PC-3 (cell line): ENCODE data around the gene PRR12. TPM values are rescaled to one million over a fixed set of nuclear protein-coding genes. Genes with fewer than 3 reads are reported as not detected.

Experiments used
- ATAC-seq: fragments of 200-7000 bp; cut with Tn5 transposase; 2 replicates; pipeline ENCODE4 v1.9.1; 2020; ENCODE audit warnings: mild to moderate bottlenecking, moderate library complexity
- BruUV-seq: library from RNA; stranded (reverse); fragments of 400-500 nt; replicated peaks from 2 replicates; lab custom pipeline; 2021; lab: Mats Ljungman, UMichigan
- CTCF ChIA-PET: fragments of 300-600 bp; sonication (Branson Sonifier 250); formaldehyde crosslinking; loops from one replicate; lab custom pipeline; 2022; ENCODE audit warnings: antibody characterized with exemption; lab: Charles Lee
- POLR2A ChIA-PET: fragments of 300-600 bp; sonication (Branson Sonifier 250); formaldehyde crosslinking; loops from one replicate; lab custom pipeline; 2022; ENCODE audit warnings: antibody characterized with exemption; ENCODE audit not compliant: unreplicated experiment; lab: Charles Lee
- DNase-seq: peaks from one replicate; pipeline ENCODE4 v3.0.0-alpha.2; 2015
- H2AFZ ChIP-seq: fragments of 300-600 bp; sonication (generic); 2 replicates; pipeline ENCODE4 v1.6.0; 2016; ENCODE audit warnings: antibody characterized with exemption, low read length
- H3F3A ChIP-seq: fragments of 300-600 bp; sonication (generic); one replicate; pipeline ENCODE4 v1.6.0; 2017; ENCODE audit warnings: antibody characterized with exemption, low read length, control low read depth, mild to moderate bottlenecking; ENCODE audit not compliant: unreplicated experiment
- H3K27ac ChIP-seq: fragments of 300-600 bp; sonication (generic); 2 replicates; pipeline ENCODE4 v1.5.1; 2016; ENCODE audit warnings: mild to moderate bottlenecking, low read length
- H3K27me3 ChIP-seq: fragments of 300-600 bp; sonication (generic); 2 replicates; pipeline ENCODE4 v1.6.1; 2016; ENCODE audit warnings: low read length, mixed read lengths
- H3K36me3 ChIP-seq: fragments of 300-600 bp; sonication (generic); 2 replicates; pipeline ENCODE4 v1.6.1; 2016; ENCODE audit warnings: low read depth, mixed run types, low read length, mixed read lengths
- H3K4me1 ChIP-seq: fragments of 300-600 bp; sonication (generic); 2 replicates; pipeline ENCODE4 v1.5.1; 2016; ENCODE audit warnings: low read length; ENCODE audit not compliant: insufficient read depth
- H3K4me2 ChIP-seq: fragments of 300-600 bp; sonication (generic); 2 replicates; pipeline ENCODE4 v1.6.0; 2016; ENCODE audit warnings: low read length
- H3K4me3 ChIP-seq: fragments of 300-600 bp; sonication (generic); 2 replicates; pipeline ENCODE4 v1.5.1; 2016; ENCODE audit warnings: mild to moderate bottlenecking, low read length, mixed read lengths
- H3K79me2 ChIP-seq: fragments of 300-600 bp; sonication (generic); 2 replicates; pipeline ENCODE4 v1.6.1; 2017; ENCODE audit warnings: low read length, mixed read lengths
- H3K9ac ChIP-seq: fragments of 300-600 bp; sonication (generic); 2 replicates; pipeline ENCODE4 v1.6.0; 2016; ENCODE audit warnings: mild to moderate bottlenecking, low read length
- H3K9me2 ChIP-seq: fragments of 300-600 bp; sonication (generic); replicated peaks from 2 replicates; pipeline ENCODE4 v1.6.1; 2016; ENCODE audit warnings: mixed run types, low read length, mixed read lengths
- H3K9me3 ChIP-seq: fragments of 300-600 bp; sonication (generic); 2 replicates; pipeline ENCODE4 v1.6.1; 2016; ENCODE audit warnings: low read length, mixed read lengths
- H4K20me1 ChIP-seq: fragments of 300-600 bp; sonication (generic); 2 replicates; pipeline ENCODE4 v1.6.1; 2016; ENCODE audit warnings: low read length, mixed read lengths
- CTCF ChIP-seq: fragments of 300-600 bp; sonication (generic); conservative IDR thresholded peaks from 2 replicates; pipeline ENCODE4 v1.5.1; 2017; ENCODE audit warnings: antibody characterized with exemption, low read depth, mild to moderate bottlenecking, low read length
- EZH2 ChIP-seq: fragments of 300-600 bp; sonication (generic); IDR thresholded peaks from one replicate; pipeline ENCODE4 v1.6.1; 2017; ENCODE audit warnings: antibody characterized with exemption, mild to moderate bottlenecking, low read length; ENCODE audit not compliant: unreplicated experiment
- EZH2phosphoT487 ChIP-seq: fragments of 300-600 bp; sonication (generic); IDR thresholded peaks from 2 replicates; pipeline ENCODE4 v1.6.1; 2018; ENCODE audit warnings: mild to moderate bottlenecking, antibody characterized with exemption, low read length, borderline replicate concordance
- intact Hi-C: fragments of 100-400 bp; cut with micrococcal nuclease; formaldehyde crosslinking; loops from 2 replicates; pipeline ENCODE4 v1.9.0; 2023
- total RNA-seq: library from RNA; depleted of rRNA; stranded (reverse); fragments of >200 nt; gene quantifications from 2 replicates; pipeline ENCODE4 v1.2.3, GENCODE V29; 2014

The PRR12 gene
- total RNA-seq, 1 experiment from 2014 or later = 14.6 TPM

GRCh38 chr19:49546825-49547565 lies 44.0 kb upstream of the PRR12 start:
- ATAC-seq (peak; percentile 90), DNase-seq (peak; percentile 99)
- Histone ChIP-seq H3K27ac (peak overlapping the region; percentile 42), H4K20me1 (no peaks in the 10 kb centered on the region), H3K9ac (peak overlapping the region; percentile 11; the same call in 1 of the 2 replicates), H3K9me3 (no peaks in the 10 kb centered on the region), H3K36me3 (no peaks in the 10 kb centered on the region), H3K9me2 (no peaks in the 10 kb centered on the region), H3K4me1 (peaks cover 8% of the 10 kb centered on the region; the same call in 1 of the 2 replicates), H3K79me2 (no peaks in the 10 kb centered on the region), H3K27me3 (no peaks in the 10 kb centered on the region), H3K4me3 (peak overlapping the region; percentile 31), H3K4me2 (peak overlapping the region; percentile 71), H3F3A (no peaks in the 10 kb centered on the region), H2AFZ (peak overlapping the region; percentile 48; the same call in 1 of the 2 replicates)
- BruUV-seq = no TSS peak
- ChIA-PET CTCF (interaction anchor here (0.6 to 1.6 kb wide), 17 partner anchors 12 to 282 kb away, joined by 3 to 21 read pairs (median 4); partner anchors contain the start of genes FLT3LG, PIH1D1, RCN3 and RRAS), POLR2A (interaction anchor here (0.5 to 1.2 kb wide), 5 partner anchors 19 to 95 kb away, joined by 3 to 11 read pairs (median 5); partner anchors contain the start of gene RCN3)
- intact Hi-C loops = loop anchor here (1.0 to 2.0 kb wide), 2 partner anchors 24 to 44 kb away; no protein-coding TSS in a partner anchor
- TF ChIP-seq CTCF (peak; percentile 97), EZH2phosphoT487 (no peak)

GRCh38 chr19:49549045-49549444 lies 41.9 kb upstream of the PRR12 start:
- ChIA-PET CTCF (interaction anchor here (0.6 kb wide), 1 partner anchor 14 kb away, joined by 6 read pairs; no protein-coding TSS in a partner anchor), POLR2A (no interaction called here)
- DNase-seq = no peak
- no peaks in the 10 kb centered on the region for H3K27me3 ChIP-seq
- no TSS peak for BruUV-seq
- H3K36me3 ChIP-seq = no peaks in the 10 kb centered on the region
- no peak overlapping the region for H3K9ac ChIP-seq
- no peak overlapping the region for H3K27ac ChIP-seq
- H2AFZ ChIP-seq = no peak overlapping the region
- no peaks in the 10 kb centered on the region for H4K20me1 ChIP-seq
- ATAC-seq = no peak
- H3K79me2 ChIP-seq = no peaks in the 10 kb centered on the region
- no peak overlapping the region for H3K4me3 ChIP-seq
- peaks cover 15% of the 10 kb centered on the region for H3K4me1 ChIP-seq
- no peak for TF ChIP-seq EZH2
- TF ChIP-seq EZH2phosphoT487 = no peak
- no peak for TF ChIP-seq CTCF
- intact Hi-C loops = no loop called here
- no peak overlapping the region for H3K4me2 ChIP-seq
- no peaks in the 10 kb centered on the region for H3F3A ChIP-seq
- H3K9me3 ChIP-seq = no peaks in the 10 kb centered on the region
- H3K9me2 ChIP-seq = no peaks in the 10 kb centered on the region
